HL-60 (cell line): Measurements from ENCODE around the gene IFITM5.

Experiments
- DNase-seq, 2 experiments: peaks; one replicate each; pipeline ENCODE4 v3.0.0-alpha.2; 2010 to 2020; ENCODE audit warnings: low read depth in 1 of 2, low spot score in 1 of 2
- H3K27ac ChIP-seq: fragments of 250-450 bp; sonication (Bioruptor Pico); replicated peaks from 2 replicates; pipeline ENCODE4 v1.5.1; 2020; ENCODE audit warnings: mild to moderate bottlenecking, moderate library complexity
- H3K27me3 ChIP-seq: fragments of 250-450 bp; sonication (Bioruptor Pico); 2 replicates; pipeline ENCODE4 v1.5.1; 2021; ENCODE audit warnings: mild to moderate bottlenecking, moderate library complexity; ENCODE audit not compliant: insufficient read depth, poor library complexity, severe bottlenecking
- H3K4me3 ChIP-seq: replicated peaks from 2 replicates; pipeline ENCODE4 v1.5.1; 2011; ENCODE audit warnings: mild to moderate bottlenecking, control low read depth, low read length; ENCODE audit not compliant: insufficient read depth
- GABPA ChIP-seq: IDR thresholded peaks from 2 replicates; pipeline ENCODE4 v1.6.1; 2012; ENCODE audit warnings: low read depth
- POLR2AphosphoS5 ChIP-seq: IDR thresholded peaks from 2 replicates; pipeline ENCODE4 v1.6.1; 2012; ENCODE audit warnings: low read depth
- SPI1 ChIP-seq: IDR thresholded peaks from 2 replicates; pipeline ENCODE4 v1.6.1; 2012; ENCODE audit warnings: low read depth, mild to moderate bottlenecking, borderline replicate concordance
- TF ChIP-seq, protein P1 (sequence below): IDR thresholded peaks from one replicate; pipeline ENCODE4 v1.5.1; 2011; ENCODE audit warnings: low read length, control low read depth, inconsistent platforms; ENCODE audit not compliant: insufficient read depth
- TF ChIP-seq, protein P2 (sequence below): IDR thresholded peaks from 2 replicates; pipeline ENCODE4 v1.6.1; 2012; ENCODE audit warnings: low read depth; ENCODE audit not compliant: insufficient replicate concordance

IFITM5 gene

DNA sequence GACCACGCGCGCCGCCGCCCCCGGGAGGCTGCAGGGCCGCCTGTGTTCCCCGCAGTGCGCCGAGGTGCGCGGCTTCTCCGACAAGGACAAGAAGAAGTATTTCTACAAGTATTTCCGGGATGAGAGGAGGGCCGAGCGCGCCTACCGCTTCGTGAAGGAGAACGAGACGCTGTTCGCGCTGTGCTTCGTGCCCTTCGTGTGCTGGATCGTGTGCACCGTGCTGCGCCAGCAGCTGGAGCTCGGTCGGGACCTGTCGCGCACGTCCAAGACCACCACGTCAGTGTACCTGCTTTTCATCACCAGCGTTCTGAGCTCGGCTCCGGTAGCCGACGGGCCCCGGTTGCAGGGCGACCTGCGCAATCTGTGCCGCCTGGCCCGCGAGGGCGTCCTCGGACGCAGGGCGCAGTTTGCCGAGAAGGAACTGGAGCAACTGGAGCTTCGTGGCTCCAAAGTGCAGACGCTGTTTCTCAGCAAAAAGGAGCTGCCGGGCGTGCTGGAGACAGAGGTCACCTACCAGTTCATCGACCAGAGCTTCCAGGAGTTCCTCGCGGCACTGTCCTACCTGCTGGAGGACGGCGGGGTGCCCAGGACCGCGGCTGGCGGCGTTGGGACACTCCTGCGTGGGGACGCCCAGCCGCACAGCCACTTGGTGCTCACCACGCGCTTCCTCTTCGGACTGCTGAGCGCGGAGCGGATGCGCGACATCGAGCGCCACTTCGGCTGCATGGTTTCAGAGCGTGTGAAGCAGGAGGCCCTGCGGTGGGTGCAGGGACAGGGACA lies 18.4 kb downstream of the IFITM5 start:
- no peak overlapping the region for H3K27ac ChIP-seq
- H3K4me3 ChIP-seq: peak overlapping the region; percentile 36; the same call in 1 of the 2 replicates
- TF ChIP-seq, protein P1, sequence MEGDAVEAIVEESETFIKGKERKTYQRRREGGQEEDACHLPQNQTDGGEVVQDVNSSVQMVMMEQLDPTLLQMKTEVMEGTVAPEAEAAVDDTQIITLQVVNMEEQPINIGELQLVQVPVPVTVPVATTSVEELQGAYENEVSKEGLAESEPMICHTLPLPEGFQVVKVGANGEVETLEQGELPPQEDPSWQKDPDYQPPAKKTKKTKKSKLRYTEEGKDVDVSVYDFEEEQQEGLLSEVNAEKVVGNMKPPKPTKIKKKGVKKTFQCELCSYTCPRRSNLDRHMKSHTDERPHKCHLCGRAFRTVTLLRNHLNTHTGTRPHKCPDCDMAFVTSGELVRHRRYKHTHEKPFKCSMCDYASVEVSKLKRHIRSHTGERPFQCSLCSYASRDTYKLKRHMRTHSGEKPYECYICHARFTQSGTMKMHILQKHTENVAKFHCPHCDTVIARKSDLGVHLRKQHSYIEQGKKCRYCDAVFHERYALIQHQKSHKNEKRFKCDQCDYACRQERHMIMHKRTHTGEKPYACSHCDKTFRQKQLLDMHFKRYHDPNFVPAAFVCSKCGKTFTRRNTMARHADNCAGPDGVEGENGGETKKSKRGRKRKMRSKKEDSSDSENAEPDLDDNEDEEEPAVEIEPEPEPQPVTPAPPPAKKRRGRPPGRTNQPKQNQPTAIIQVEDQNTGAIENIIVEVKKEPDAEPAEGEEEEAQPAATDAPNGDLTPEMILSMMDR: no peak
- TF ChIP-seq GABPA (no peak), POLR2AphosphoS5 (no peak)
- TF ChIP-seq, protein P2, sequence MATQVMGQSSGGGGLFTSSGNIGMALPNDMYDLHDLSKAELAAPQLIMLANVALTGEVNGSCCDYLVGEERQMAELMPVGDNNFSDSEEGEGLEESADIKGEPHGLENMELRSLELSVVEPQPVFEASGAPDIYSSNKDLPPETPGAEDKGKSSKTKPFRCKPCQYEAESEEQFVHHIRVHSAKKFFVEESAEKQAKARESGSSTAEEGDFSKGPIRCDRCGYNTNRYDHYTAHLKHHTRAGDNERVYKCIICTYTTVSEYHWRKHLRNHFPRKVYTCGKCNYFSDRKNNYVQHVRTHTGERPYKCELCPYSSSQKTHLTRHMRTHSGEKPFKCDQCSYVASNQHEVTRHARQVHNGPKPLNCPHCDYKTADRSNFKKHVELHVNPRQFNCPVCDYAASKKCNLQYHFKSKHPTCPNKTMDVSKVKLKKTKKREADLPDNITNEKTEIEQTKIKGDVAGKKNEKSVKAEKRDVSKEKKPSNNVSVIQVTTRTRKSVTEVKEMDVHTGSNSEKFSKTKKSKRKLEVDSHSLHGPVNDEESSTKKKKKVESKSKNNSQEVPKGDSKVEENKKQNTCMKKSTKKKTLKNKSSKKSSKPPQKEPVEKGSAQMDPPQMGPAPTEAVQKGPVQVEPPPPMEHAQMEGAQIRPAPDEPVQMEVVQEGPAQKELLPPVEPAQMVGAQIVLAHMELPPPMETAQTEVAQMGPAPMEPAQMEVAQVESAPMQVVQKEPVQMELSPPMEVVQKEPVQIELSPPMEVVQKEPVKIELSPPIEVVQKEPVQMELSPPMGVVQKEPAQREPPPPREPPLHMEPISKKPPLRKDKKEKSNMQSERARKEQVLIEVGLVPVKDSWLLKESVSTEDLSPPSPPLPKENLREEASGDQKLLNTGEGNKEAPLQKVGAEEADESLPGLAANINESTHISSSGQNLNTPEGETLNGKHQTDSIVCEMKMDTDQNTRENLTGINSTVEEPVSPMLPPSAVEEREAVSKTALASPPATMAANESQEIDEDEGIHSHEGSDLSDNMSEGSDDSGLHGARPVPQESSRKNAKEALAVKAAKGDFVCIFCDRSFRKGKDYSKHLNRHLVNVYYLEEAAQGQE: no peak
- H3K27me3 ChIP-seq: peaks cover 22% of the 10 kb centered on the region
- no peak for DNase-seq

DNA sequence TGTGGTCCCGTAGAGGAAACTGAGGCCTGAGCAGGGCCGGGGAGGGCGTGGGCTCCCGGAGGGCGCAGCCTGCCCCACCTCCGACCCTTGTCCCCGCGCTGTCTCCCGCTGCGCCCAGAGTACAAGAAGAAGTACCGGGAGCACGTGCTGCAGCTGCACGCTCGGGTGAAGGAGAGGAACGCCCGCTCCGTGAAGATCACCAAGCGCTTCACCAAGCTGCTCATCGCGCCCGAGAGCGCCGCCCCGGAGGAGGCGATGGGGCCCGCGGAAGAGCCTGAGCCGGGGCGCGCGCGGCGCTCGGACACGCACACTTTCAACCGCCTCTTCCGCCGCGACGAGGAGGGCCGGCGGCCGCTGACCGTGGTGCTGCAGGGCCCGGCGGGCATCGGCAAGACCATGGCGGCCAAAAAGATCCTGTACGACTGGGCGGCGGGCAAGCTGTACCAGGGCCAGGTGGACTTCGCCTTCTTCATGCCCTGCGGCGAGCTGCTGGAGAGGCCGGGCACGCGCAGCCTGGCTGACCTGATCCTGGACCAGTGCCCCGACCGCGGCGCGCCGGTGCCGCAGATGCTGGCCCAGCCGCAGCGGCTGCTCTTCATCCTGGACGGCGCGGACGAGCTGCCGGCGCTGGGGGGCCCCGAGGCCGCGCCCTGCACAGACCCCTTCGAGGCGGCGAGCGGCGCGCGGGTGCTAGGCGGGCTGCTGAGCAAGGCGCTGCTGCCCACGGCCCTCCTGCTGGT lies 19.2 kb downstream of the IFITM5 start:
- Histone ChIP-seq H3K27ac (no peak overlapping the region), H3K4me3 (peak overlapping the region; percentile 36), H3K27me3 (peaks cover 22% of the 10 kb centered on the region)
- TF ChIP-seq, protein P2: peak; percentile 89
- no peak for TF ChIP-seq GABPA
- peak; percentile 69 to 70 for DNase-seq

DNA sequence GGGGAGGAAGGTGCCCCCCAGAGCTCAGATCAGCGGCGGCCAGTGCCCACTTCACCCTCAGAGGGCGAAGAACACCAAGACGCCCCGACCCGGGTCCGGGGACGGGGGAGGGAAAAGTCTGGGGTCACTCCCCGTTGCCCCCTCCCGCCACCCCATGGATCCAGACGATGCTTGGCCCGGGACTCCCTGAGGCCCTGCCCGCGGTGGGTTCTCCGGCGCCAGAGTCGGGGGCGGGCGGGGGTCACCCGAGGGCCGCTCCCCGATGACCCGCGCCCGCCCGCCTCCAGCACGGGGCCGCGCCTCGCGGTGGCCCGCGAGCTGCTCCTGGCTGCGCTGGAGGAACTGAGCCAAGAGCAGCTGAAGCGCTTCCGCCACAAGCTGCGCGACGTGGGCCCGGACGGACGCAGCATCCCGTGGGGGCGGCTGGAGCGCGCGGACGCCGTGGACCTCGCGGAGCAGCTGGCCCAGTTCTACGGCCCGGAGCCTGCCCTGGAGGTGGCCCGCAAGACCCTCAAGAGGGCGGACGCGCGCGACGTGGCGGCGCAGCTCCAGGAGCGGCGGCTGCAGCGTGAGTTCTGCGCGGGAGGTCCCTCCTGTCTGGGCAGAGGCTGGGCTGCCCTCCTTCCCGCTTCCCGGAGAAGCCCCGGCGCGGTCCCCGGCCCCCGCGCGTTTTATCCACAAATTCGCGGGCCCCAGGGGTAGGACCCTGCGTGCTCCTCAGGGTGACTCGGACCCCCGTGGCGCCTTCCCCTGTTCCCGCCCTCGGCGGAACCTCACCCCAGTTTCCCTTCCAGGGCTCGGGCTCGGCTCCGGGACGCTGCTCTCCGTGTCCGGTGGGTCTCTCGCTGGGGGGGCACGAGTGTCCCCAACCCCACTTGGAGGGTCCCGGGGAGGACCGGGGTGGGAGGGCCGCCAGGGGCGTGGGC lies 20.0 kb downstream of the IFITM5 start:
- no peak for DNase-seq
- Histone ChIP-seq H3K27ac (no peak overlapping the region), H3K27me3 (peaks cover 22% of the 10 kb centered on the region), H3K4me3 (no peak overlapping the region; the same call in 1 of the 2 replicates)
- TF ChIP-seq, protein P2: no peak
- no peak for TF ChIP-seq POLR2AphosphoS5
- no peak for TF ChIP-seq GABPA
- TF ChIP-seq, protein P1: no peak
- no peak for TF ChIP-seq SPI1
